Measurements from ENCODE around the gene ZNF746. TPM values are rescaled to one million over a fixed set of nuclear protein-coding genes. Genes with fewer than 3 reads are reported as not detected.

Gene ZNF746
- total RNA-seq, 4 donors from 2014 or later: 15.8 to 50.4 (median 33.1) TPM

GRCh38 chr7:149468208-149468607 lies 29.4 kb downstream of the ZNF746 start:
- intact Hi-C loops (cut with DNase I; ENCODE audit: low total_unique reads): no loop called here
- H3K9me3 ChIP-seq: no peaks in the 10 kb centered on the region
- in situ Hi-C loops (cut with MboI; ENCODE audit: low pct_ligation_motif_present in 1 of 4, low pct_unique_long_range_greater_than_20kb in 1 of 4, low sequenced_read_pairs in 3 of 4): no loop called here
- 73 to 82% methylated on average over 2 to 5 of the region's 5 CpGs for WGBS, 2 donors (ENCODE audit: low coverage in 1 of 2)
- H3K27me3 ChIP-seq: peaks cover 5% of the 10 kb centered on the region
- no peak overlapping the region for H3K27ac ChIP-seq
- peaks cover 0 to 9% (median 2%) of the 10 kb centered on the region in 4 donors for H3K36me3 ChIP-seq
- no peak for DNase-seq
- H3K4me3 ChIP-seq: no peak overlapping the region
- H3K4me1 ChIP-seq: no peaks in the 10 kb centered on the region
- TF ChIP-seq EP300 (IDR thresholded peaks at IDR 0.05; ENCODE audit: low read depth) (no peak), POLR2A (IDR thresholded peaks at IDR 0.05) (no peak), CTCF (IDR thresholded peaks at IDR 0.05) (no peak), POLR2AphosphoS5 (IDR thresholded peaks at IDR 0.05) (no peak)

- in situ Hi-C loops (cut with MboI; ENCODE audit: low pct_ligation_motif_present in 1 of 4, low pct_unique_long_range_greater_than_20kb in 1 of 4, low sequenced_read_pairs in 3 of 4): no loop called here
- intact Hi-C loops (cut with DNase I; ENCODE audit: low total_unique reads): no loop called here
- H3K9me3 ChIP-seq: no peaks in the 10 kb centered on the region
- no peak overlapping the region for H3K4me3 ChIP-seq
- peaks cover 5% of the 10 kb centered on the region for H3K27me3 ChIP-seq
- peaks cover 0 to 1% (median 0%) of the 10 kb centered on the region in 4 donors for H3K36me3 ChIP-seq
- H3K4me1 ChIP-seq: no peaks in the 10 kb centered on the region
- DNase-seq: no peak
- 79 to 100% methylated on average over 1 of the region's 1 CpG for WGBS, 2 donors (ENCODE audit: low coverage in 1 of 2)
- H3K27ac ChIP-seq: no peak overlapping the region
- TF ChIP-seq CTCF (IDR thresholded peaks at IDR 0.05) (no peak), POLR2AphosphoS5 (IDR thresholded peaks at IDR 0.05) (no peak), POLR2A (IDR thresholded peaks at IDR 0.05) (no peak), EP300 (IDR thresholded peaks at IDR 0.05; ENCODE audit: low read depth) (no peak)
Measured at GRCh38 chr7:149467321-149467859, 30.2 kb downstream of the ZNF746 start.

GRCh38 chr7:149466364-149466763 lies 31.2 kb downstream of the ZNF746 start:
- intact Hi-C loops (cut with DNase I; ENCODE audit: low total_unique reads): no loop called here
- H3K9me3 ChIP-seq: no peaks in the 10 kb centered on the region
- no peak overlapping the region for H3K4me3 ChIP-seq
- peaks cover 5% of the 10 kb centered on the region for H3K27me3 ChIP-seq
- no peak overlapping the region for H3K27ac ChIP-seq
- TF ChIP-seq EP300 (IDR thresholded peaks at IDR 0.05; ENCODE audit: low read depth): no peak
- TF ChIP-seq POLR2AphosphoS5 (IDR thresholded peaks at IDR 0.05): no peak
- TF ChIP-seq POLR2A (IDR thresholded peaks at IDR 0.05): no peak
- TF ChIP-seq CTCF (IDR thresholded peaks at IDR 0.05): no peak
- no peak for DNase-seq
- H3K36me3 ChIP-seq: no peaks in the 10 kb centered on the region
- peaks cover 0 to under 1% (median 0%) of the 10 kb centered on the region in 4 donors for H3K4me1 ChIP-seq
- in situ Hi-C loops (cut with MboI; ENCODE audit: low pct_ligation_motif_present in 1 of 4, low pct_unique_long_range_greater_than_20kb in 1 of 4, low sequenced_read_pairs in 3 of 4): no loop called here

- Histone ChIP-seq H3K27me3 (peaks cover 5% of the 10 kb centered on the region), H3K4me3 (no peak overlapping the region), H3K9me3 (no peaks in the 10 kb centered on the region), H3K27ac (no peak overlapping the region), H3K36me3 (no peaks in the 10 kb centered on the region), H3K4me1 (peaks cover 6 to 18% (median 14%) of the 10 kb centered on the region in 4 donors)
- intact Hi-C loops (cut with DNase I; ENCODE audit: low total_unique reads) (no loop called here), in situ Hi-C loops (cut with MboI; ENCODE audit: low pct_ligation_motif_present in 1 of 4, low pct_unique_long_range_greater_than_20kb in 1 of 4, low sequenced_read_pairs in 3 of 4) (no loop called here)
- no peak for TF ChIP-seq POLR2AphosphoS5 (IDR thresholded peaks at IDR 0.05)
- no peak for TF ChIP-seq CTCF (IDR thresholded peaks at IDR 0.05)
- no peak for TF ChIP-seq POLR2A (IDR thresholded peaks at IDR 0.05)
- no peak for TF ChIP-seq EP300 (IDR thresholded peaks at IDR 0.05; ENCODE audit: low read depth)
- DNase-seq: no peak
- WGBS, 2 donors (ENCODE audit: low coverage in 1 of 2): 91 to 93% methylated on average over 1 of the region's 1 CpG
Measured at GRCh38 chr7:149463500-149464161, 34.0 kb downstream of the ZNF746 start.

Measured in transverse colon (tissue), 4 donors.